Measurements from ENCODE around the gene SERPINE1.
"Not testable (repeated sequence)": the region's sequence is repeated elsewhere in the genome, so short reads cannot be mapped to it uniquely, and the experiment has no call there.

DNA sequence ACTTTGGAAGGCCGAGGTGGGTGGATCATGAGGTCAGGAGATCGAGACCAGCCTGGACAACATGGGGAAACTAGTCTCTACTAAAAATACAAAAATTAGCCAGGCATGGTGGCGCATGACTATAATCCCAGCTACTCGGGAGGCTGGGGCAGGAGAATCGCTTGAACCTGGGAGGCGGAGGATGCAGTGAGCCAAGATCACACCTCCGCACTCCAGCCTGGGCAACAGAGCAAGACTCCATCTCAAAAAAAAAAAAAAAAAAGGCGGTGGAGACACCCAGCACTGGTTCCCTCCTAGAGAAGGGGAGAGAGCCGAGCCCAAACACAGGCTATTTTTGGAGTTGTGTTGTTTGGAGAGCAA, 5.3 kb upstream of the SERPINE1 start:
- TF ChIP-seq, protein P1, sequence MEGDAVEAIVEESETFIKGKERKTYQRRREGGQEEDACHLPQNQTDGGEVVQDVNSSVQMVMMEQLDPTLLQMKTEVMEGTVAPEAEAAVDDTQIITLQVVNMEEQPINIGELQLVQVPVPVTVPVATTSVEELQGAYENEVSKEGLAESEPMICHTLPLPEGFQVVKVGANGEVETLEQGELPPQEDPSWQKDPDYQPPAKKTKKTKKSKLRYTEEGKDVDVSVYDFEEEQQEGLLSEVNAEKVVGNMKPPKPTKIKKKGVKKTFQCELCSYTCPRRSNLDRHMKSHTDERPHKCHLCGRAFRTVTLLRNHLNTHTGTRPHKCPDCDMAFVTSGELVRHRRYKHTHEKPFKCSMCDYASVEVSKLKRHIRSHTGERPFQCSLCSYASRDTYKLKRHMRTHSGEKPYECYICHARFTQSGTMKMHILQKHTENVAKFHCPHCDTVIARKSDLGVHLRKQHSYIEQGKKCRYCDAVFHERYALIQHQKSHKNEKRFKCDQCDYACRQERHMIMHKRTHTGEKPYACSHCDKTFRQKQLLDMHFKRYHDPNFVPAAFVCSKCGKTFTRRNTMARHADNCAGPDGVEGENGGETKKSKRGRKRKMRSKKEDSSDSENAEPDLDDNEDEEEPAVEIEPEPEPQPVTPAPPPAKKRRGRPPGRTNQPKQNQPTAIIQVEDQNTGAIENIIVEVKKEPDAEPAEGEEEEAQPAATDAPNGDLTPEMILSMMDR (IDR thresholded peaks at IDR 0.05), result not testable (repeated sequence)
- TF ChIP-seq POLR2AphosphoS5, POLR2A (IDR thresholded peaks at IDR 0.05): not testable (repeated sequence)

Measured in prostate gland (tissue), 2 donors.